ENCODE measurements around the gene POMT1.

- TF ChIP-seq EZH2phosphoT487 (IDR thresholded peaks at IDR 0.05; ENCODE audit: low read depth) (no peak), CTCF (IDR thresholded peaks at IDR 0.05; ENCODE audit: low read depth, low read length) (no peak)
Measured at GRCh38 chr9:131484051-131484445, 18.7 kb upstream of the POMT1 start.
